Stimulated activated CD4-positive, alpha-beta T cell treated with anti-CD3 and anti-CD28 coated beads, Interleukin-2, amount 100 ng/mL, for 4 hours (primary cell): ENCODE data around the gene CCND2.

Experiments used
- DNase-seq: peaks from one replicate; pipeline ENCODE4 v3.0.0-alpha.2; 2020; ENCODE audit warnings: low read depth

The CCND2 gene

GRCh38 chr12:4256043-4256826 lies 17.3 kb upstream of the CCND2 start:
- DNase-seq = no peak

- no peak for DNase-seq
Observed at GRCh38 chr12:4257442-4257841, 16.1 kb upstream of the CCND2 start.

- no peak for DNase-seq
Observed at GRCh38 chr12:4259099-4259498, 14.5 kb upstream of the CCND2 start.

GRCh38 chr12:4261655-4262054 lies 11.9 kb upstream of the CCND2 start:
- no peak for DNase-seq

- no peak for DNase-seq
Observed at GRCh38 chr12:4265280-4265679, 8.3 kb upstream of the CCND2 start.

GRCh38 chr12:4266990-4267389 lies 6.6 kb upstream of the CCND2 start:
- no peak for DNase-seq

GRCh38 chr12:4267704-4268328 lies 5.7 kb upstream of the CCND2 start:
- no peak for DNase-seq

- no peak for DNase-seq
Observed at GRCh38 chr12:4268329-4269181, 5.0 kb upstream of the CCND2 start.

GRCh38 chr12:4269279-4269991 lies 4.1 kb upstream of the CCND2 start:
- DNase-seq = peak; percentile 96

- DNase-seq = no peak
Observed at GRCh38 chr12:4270016-4270830, 3.3 kb upstream of the CCND2 start.

- DNase-seq = no peak
Observed at GRCh38 chr12:4270831-4271716, 2.5 kb upstream of the CCND2 start.

GRCh38 chr12:4271717-4272423 lies 1.7 kb upstream of the CCND2 start:
- peak; percentile 92 for DNase-seq

- DNase-seq = peak; percentile 67
Observed at GRCh38 chr12:4272424-4273272, 914 bp upstream of the CCND2 start.

- DNase-seq = no peak
Observed at GRCh38 chr12:4273273-4273651, 300 bp upstream of the CCND2 start.

- DNase-seq = no peak
Observed at GRCh38 chr12:4274396-4275015, 944 bp downstream of the CCND2 start.

- no peak for DNase-seq
Observed at GRCh38 chr12:4275016-4275869, 1.7 kb downstream of the CCND2 start.

- no peak for DNase-seq
Observed at GRCh38 chr12:4275870-4276301, 2.3 kb downstream of the CCND2 start.
